GM18868 (cell line): ENCODE data around the gene LRIG1.

Experiments
- ATAC-seq: cut with Tn5 transposase; IDR thresholded peaks from one replicate; pipeline ENCODE4 v1.9.1; 2021; ENCODE audit warnings: mild to moderate bottlenecking, moderate library complexity; ENCODE audit not compliant: unreplicated experiment

The LRIG1 gene

DNA sequence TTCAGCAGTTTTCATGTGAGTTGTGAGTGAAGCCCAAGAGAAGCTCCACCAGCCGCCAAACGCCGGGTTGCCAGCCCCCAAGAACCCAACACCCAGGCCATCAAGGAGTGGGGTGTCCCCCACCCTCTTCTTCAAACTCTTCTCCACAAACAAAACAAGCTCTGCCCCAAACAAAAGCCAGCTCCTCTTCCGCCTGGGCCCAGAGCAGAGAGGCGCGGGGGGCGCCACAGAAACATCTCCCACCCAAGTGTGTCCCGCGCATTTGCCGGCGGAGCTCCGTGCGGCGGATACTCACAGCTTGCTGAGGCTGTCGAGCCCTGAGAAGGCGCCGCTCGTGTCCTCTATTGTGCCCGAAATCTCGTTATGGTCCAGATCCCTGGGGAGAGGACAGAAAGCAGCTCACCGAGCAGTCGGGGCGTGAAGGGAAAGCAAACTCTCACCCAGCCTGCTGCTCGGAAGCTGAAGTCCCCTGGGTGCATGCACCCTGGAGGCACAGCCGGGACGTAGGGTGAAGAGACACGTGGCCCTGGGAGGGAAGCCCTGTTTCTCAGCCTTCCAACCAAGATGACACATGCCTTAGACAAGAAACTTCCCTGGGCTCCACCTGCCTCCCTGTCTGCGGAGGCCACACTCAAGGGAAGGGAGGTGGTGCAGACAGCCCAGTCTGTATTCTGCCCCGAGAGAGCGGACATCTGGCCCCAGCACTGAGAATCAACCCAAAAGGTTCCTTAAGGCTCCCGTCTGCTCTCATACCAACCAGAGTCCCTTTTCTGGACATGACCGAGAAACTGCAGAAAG is 95.7 kb downstream of the LRIG1 start:
- no peak for ATAC-seq

DNA sequence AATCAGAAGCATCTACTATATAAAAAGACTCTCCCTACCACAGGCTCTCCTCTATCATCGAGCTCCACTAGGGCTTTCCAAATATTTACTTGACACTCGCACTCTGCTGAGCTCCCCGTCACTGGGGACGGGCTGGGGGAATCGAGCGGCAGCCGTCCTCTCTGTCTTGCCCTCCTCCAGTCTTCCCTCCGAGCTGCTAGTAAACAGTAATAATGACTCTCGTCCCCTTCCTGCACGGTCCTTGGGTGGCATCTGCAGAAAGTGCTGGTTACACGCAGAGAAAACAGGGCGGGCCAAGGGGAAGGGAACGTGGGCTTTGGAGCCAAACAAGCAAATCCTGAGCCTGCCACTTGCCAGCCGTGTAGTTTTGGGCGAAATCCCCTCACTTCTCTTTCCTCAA is 96.6 kb downstream of the LRIG1 start:
- ATAC-seq: no peak

DNA sequence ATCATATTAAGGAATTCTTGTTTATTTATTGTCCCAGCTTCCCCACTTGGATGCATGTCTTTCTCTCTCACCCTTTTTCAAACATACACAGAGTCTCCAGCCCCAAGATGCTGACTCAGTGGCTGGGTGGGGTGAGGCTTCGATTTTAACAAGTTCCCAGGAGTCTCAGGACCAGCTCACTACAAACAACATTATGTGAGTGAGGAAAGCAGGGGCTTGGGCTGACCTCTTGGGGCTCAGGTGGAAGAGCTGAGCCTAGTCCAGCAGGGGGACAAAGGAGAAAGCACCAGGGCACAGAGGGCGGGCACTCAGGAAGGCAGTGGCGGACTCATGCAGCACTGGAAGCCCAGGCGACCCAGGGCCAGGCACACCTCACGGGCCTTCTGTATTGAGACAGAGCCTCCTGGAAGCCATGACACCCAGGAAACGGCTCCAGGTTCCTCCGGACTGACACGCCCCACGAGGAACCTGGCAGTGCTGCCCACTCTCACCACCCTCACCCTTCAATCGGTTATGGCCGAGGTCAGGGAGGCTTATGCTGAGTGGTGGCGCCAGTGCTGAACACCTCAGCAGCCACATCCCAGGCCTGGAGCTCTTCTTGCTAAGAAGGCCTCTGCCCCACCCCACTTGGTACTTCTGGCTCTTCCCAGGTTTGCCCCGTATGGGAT is 97.4 kb downstream of the LRIG1 start:
- ATAC-seq: no peak

DNA sequence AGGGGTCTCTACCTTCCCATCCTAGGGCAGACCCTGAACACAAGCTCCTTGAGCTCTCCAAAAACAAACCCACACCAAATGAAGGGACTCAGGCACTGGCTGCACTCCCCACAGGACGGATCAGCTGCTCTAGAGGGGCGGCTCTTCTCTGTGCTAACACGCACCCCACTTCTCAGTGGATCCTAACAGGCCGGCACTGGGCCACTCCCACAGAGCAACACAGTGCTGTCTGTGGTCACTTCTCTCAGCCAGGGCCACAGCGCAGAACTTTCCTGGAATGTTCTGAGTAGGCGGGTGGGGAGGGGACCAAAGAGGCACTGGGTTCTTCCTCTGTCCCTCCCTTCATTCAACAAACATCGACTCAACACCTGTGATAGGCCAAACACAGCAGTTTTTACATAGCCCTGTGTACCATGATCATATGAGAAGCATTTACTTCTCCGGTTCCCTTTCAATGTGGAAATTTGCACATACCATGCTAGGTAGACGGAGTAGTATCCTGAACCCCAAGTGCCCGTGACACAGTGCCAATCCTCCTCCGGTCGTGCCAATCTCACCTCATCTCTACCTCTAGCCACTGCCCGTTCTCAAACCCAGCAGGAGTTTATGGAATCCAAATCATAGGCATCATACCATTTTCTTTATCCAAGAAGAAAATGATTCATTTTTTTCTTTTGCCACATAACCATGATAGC is 98.1 kb downstream of the LRIG1 start:
- ATAC-seq: no peak

DNA sequence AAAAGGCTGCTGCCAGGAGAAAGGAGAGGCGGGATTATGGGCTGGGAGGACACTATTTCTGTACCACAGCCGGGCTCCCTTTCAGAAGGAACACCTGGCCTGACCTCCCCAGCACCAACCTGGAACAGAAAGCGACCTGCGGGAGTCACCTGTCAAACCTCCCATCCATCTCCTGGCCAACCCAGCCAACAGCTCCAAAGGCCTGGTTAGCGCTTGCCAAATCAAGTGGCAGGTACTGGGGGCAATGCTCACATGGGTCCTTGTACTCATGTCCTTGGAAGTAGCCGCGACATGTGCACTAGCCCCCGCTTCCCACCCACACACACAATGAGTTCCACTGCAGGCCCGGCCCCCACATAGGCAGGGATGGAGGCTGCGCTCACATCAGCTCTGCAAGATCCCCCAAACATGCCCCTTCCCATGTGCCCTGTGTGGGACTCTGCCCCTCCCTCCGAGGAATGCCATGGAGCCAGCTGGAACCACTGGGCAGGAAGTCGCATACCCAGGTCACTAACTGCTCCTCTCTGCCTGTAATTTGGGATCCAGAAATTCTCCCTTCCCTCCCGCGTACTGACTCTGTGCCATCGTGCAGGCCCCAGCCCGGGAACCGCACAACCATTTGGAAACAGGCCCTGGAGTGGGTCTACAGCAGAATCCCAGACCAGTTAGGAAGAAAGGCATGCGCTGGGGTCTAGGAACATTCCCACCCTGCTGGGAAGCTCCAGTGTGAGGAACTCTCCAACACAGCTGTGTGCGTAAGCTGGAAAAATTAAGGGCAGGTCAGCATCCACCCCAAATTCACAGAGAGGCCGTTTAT is 98.9 kb downstream of the LRIG1 start:
- ATAC-seq: no peak

DNA sequence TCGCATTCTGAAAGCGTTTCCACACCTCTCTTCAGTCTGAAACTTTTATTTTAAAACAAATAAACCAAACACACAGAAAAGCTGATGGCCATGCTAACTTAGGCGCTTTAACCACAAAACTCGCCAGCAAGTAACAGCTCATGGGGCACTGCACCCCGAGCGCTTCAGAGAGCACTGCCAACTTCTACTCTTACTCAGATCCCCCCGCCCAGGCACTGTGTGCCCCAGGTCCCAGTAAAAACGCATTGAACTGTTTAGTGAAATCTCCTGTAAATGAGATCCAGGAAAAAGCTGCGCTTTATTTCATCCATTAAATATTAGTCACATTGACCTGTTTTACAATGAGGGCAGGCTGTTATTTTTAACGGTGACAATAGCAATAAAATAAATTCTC is 99.7 kb downstream of the LRIG1 start:
- no peak for ATAC-seq

DNA sequence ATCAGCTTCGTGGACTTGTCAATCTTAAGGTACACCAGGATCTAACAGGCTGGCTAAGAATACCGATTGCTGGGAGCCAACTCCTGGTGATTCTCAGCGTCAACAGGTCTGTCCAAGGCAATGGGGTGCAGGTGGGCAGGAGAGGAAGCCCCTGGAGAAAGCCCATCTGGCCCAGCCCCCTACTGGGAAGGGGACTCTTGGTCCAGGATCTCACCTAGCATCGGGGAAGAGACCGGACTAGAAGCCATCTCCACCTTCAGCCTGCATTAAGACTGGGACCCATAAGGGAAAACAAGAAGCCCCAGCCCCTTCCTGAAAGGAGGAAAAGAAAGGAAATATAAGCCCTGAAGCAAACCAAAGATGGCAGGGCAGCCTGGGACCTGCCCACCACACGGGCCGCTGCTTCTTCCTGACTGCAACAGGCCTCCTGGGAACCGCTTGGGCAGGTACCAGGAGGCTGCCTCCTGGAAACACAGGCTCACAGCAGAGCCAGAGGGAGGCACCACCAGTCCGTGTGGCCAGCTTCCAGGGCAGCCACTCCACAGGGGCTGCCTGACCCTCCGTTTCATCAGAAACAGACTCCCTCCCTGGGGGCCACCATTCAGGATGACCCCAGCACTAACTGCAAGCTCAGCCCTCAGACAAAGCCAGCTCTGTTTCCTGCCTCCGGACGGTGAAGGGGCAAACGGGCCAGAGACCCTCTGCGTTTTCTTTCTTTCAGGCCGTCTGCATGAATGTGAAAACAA is 100.2 kb downstream of the LRIG1 start:
- ATAC-seq: no peak

DNA sequence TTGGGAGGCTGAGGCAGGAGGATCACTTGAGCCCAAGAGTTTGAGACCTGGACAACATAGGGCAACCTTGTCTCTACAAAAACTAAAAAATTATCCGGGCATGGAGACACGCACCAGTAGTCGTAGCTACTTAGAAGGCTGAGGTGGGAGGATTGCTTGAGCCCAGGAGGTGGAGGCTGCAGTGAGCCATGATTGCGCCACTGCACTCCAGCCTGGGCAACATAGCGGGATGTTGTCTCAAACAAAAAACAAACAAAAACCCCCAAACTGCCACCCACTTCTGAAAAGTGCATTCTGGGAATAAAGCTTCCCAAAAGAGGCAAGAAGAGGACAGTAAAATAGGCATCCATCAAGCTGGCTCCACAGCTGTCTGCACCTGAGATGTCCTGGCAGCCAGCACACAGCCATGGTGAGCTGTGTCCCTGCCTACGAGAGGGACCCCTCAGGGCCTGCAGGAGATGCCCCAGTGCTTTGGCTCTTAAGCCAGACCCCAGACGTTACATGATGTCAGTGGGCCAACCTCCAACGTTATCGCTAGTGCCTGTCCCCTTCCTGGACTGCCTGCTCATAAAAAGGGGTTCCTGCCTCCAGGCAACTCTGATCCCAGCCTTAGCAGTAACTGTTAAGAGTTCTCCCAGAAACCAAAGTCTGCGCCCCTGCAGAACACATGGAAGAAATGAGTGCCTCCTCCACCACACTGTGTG is 101.1 kb downstream of the LRIG1 start:
- ATAC-seq: no peak

DNA sequence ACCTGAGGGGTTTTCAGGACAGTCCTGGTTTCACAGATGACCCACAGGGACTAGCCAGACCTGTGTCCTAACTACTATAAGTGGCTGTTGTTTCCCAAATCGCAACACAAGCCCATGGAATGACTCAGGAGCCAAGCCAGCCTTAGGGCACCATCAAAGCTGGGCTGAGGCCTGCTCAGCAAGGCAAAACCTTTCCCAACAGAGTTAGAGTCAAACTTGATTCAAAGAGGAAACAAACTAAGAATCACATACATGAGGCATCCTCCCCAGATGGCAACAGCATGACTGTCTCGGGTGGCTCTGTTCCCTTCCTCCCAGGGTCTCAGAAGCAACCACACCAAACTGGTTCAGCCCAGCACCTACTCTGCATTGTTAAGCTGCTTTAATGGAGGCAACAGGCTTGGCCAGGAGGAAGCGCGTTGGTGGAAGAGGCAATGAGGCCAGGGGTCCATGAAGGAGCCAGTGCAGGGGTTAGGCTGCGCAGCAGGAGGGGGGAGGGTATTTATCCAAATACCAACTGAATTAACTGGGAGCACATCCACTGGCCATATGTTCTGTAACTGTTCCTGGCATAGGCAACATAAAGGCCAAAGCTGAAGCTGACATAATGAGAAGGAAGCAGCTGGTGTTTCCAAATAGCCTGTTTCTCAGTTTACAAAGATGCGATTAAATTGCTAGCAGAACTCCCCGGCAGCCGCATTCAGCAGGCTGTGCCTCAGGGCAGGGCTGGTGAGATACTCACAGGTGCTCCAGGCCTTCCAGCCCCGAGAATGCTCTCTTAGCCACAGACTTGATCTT is 102.4 kb downstream of the LRIG1 start:
- ATAC-seq: no peak

DNA sequence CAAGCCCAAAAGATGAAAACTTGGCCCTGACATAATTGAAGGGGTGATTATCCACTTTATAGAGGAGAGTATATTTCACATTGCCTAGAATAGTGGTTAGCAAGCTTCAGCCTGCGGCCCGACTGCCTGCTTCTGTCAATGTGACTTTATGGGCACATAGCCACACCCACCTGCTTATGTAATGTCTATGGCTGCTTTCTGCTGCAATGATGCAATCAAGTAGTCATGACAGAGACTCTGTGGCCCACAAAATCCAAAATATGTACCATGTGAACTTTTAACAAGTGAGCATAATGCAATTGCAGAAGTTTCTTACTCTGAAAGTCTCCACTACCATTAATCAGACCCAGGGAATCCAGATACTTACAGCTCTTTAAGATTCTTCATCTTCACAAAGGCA is 103.1 kb downstream of the LRIG1 start:
- no peak for ATAC-seq

DNA sequence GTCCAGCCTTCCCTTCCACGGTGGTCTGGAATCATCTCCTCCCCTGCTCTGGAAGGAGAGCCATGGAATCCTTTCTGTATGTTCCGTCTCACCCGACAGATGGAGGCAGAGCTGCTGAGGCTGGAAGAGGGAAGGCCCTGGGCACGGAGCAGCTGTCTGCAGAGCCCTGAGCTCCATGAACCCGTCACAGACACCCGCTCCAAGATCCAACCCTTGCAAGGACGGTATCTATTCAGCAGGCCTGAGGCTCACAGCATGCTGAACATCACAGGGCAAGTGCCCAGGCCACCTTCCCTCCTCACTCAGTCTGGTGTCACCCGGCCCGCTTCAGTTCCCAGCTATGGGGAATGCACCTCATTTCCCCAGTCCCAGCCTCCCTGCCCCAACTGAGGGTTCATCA is 103.9 kb downstream of the LRIG1 start:
- ATAC-seq: no peak

DNA sequence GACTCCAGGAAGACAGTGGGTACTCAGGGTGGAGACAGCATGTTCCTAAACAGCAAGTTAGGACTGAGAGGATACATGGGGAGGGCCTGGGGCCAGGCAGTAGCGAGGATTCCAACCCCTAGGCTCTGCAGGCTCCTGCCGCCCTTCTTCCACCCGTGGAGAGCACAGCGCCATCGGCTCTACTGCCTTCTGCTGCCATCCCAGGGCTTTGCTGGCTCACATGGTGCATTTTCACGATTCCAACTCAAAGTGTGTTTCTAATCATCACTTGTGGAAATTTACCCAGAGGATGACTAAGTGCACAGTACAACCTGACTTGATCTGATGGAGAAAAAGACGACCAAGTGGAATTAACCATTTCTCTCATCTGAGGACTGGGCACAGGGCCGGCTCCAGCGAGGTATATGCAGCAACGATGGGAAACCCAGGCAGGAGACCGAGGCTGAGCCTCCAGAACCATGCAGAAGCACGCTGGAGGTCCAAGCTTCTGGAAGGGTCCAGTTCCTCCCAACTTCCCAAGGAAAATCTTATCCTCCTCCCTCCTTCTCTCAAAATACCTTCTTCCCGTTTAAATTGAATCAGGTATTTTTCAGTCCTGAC is 104.6 kb downstream of the LRIG1 start:
- no peak for ATAC-seq

DNA sequence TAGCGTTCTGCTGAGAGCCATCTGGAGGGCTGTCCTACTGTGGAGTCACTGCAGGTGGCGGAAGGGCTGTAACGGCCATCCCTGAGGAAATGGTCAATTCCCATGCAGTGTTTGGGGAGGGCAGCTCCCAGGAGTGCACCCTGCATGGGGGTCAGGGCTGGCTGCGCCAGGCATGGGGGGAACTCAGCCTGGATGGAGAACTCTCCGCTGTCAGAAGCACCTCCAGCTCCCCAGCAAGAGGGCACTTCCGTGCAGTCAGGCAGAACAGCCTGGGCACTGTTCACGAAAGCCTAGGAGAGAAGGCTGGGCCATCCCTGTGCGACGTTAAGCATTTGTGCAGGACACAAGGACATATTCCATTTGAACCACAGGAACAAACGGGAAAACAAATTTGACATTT is 105.2 kb downstream of the LRIG1 start:
- no peak for ATAC-seq

DNA sequence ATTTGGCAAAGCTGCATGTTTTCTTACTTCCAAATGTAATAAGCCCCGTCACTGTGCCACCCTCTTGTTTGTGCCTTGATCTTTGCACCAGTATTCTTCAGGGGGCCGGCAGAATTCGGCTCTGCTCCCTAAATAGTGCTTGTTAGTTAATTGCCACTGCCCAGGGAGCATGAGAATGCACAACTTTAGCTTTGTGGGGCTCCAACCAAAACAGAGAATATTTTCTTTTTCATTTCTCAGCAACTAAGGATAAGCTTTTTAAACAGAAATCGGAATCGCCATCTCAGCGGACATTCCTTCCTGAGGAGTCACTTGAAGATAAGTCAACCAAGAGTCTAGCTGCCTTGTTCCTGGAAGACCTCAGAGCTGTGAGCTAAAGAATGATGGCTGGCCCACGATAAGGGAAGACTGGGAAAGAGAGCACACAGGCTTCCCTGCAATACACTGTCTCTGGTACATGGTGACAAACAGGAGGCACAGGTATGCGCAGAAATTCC is 106.0 kb downstream of the LRIG1 start:
- ATAC-seq: no peak

DNA sequence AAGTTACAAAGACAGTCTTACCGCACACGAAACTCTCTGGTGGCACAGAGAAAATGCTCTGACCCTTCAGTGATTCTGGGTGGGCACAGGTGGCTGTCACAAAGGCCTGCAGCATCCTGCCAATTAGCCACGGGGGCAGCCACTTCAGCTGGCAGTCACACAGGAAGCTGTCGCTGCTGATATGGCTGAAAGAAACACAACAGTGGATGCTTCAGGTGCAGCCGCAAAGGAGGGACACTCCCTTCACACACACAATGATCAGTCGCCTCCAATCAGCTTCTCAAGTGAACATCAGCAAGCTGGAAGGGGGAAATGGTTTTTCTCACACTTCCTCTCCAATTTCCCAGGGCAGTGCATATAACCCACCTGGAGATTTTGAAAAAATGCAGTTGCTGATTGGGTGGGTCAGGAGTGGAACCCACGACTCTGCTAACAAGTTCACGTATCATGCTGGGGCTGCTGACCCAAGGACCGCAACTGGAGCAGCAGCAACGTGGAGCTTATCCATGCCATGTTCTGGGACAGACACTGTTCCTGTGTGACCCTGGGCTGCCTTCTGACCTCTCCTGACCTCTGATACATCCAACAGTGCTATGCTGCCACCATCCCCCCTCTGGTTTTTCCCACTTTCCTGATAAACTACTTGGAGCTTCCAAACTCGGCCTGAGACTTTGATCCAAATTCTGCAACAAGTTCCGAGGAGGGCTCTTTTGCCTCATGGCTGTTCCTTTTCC is 106.6 kb downstream of the LRIG1 start:
- peak; percentile 89 for ATAC-seq

DNA sequence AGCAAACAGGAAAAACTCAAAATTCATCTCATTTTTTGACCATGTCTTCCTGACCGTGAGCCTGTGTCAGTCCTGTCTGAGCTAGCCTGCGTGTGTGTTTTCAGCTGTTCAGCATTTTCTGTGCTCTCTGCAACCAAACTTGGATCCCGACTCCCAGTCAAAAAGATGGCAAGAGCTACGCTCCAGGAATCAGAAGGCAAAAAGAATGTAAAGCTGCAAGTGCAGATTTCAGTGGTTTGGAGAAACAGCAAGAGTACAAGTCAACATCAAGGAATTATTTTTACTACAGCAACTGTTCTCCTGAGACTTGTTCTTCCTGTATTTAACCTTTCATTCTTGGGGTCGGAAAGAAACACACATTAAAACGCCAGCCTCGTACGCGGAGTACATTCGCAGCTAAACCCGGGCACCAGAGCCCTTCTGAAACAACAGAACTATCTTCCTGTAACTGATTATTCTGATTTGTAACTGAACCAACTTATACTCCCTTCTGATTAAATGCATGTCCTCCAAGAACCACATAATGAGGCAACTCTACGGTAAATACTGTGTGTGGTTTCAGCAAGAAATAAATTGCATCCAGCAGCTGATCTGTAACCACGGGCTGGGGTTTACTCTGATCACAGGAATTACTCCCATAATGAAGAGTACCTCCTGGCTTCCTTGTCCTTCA is 107.4 kb downstream of the LRIG1 start:
- ATAC-seq: peak; percentile 19

DNA sequence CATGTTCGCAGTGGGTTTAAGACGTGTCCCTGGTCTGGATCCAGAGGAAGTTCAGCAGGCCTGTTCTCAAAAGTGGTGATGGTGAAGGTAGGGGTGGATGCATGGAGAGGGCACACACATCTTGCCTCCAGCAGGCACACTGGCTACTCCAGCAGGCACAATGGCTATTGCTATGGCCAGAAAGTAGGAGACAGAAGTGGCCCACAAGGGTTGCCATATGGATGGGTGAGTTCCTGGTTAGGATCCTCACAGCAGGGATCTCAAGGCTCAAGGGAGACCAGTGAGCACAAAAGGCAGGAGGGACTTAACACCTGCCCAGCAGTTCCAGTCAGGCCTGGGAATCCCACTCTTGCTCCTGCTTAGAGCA is 107.9 kb downstream of the LRIG1 start:
- no peak for ATAC-seq
